Mesothelial cell of epicardium (in vitro differentiated cells): ENCODE data around the gene TFIP11. TPM values are rescaled to one million over a fixed set of nuclear protein-coding genes. Genes with fewer than 3 reads are reported as not detected.
A peak's percentile ranks its signal among the peaks of the same experiment; 100 is the strongest.

Experiments
- DNase-seq, 2 experiments: peaks; one replicate each; pipeline ENCODE4 v3.0.0; 2021; ENCODE audit warnings: low spot score in 2 of 2; ENCODE audit not compliant: unreplicated experiment in 2 of 2
- H3K27ac Mint-ChIP-seq: 2 replicates; pipeline ENCODE4 v1.8.0; 2021; ENCODE audit warnings: mixed read lengths
- H3K27me3 Mint-ChIP-seq: 2 replicates; pipeline ENCODE4 v1.8.0; 2021; ENCODE audit warnings: low read depth, mixed read lengths
- H3K36me3 Mint-ChIP-seq: 2 replicates; pipeline ENCODE4 v1.8.0; 2021; ENCODE audit warnings: mixed read lengths
- H3K4me1 Mint-ChIP-seq: 2 replicates; pipeline ENCODE4 v1.8.0; 2021; ENCODE audit warnings: mixed read lengths
- H3K4me3 Mint-ChIP-seq: 2 replicates; pipeline ENCODE4 v1.8.0; 2021; ENCODE audit warnings: mild to moderate bottlenecking, moderate library complexity, mixed read lengths
- H3K9me3 Mint-ChIP-seq: 2 replicates; pipeline ENCODE4 v1.8.0; 2021; ENCODE audit warnings: mixed read lengths
- total RNA-seq: library from RNA; stranded (reverse); gene quantifications from 3 replicates; pipeline ENCODE4 v1.2.1, GENCODE V29; 2021
- TF ChIP-seq, protein P1 (sequence below): fragments of 200-600 bp; sonication (generic); IDR thresholded peaks from one replicate; pipeline ENCODE4 v1.5.0; 2021; ENCODE audit warnings: antibody characterized with exemption; ENCODE audit not compliant: unreplicated experiment

The TFIP11 gene
- 36.4 to 39.3 TPM (median 37.9 TPM) in 3 replicates for total RNA-seq

DNA sequence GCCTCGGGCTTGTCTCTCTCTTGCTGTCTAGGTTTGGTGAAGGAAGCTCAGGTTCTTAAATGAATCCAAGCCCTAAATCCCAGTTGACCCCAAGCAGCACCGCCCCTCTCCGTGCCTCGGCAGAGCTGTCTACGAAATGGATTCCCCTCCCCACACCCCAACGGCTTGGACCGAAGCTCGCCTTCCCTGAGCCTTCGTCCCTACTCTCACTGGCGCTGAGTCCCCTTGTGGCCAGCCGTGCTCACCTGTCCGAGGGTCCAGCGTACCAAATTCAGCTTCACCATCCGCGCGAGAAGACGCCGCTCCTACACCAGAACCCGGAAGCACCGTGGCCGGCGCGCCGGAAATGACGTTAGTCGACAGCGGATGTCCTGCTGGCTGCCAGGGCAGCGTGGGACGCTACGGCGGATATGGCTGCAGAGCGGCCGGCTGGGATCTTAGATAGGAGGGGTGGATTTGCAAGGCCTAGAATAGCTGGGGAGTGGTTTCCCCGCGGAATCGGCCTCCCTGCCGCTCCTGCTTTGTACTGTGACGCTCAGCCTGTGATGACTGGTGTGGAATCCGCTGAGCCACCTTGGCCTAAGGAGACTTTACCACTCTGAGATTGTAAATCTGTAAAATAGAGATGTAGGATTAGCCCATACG, at the start of gene TFIP11:
Gene TFIP11 (minus strand): TSS at position 325 of the 645 bp plus-strand sequence. CDS start 2,201 bp downstream, outside the sequence.
- TF ChIP-seq, protein P1, sequence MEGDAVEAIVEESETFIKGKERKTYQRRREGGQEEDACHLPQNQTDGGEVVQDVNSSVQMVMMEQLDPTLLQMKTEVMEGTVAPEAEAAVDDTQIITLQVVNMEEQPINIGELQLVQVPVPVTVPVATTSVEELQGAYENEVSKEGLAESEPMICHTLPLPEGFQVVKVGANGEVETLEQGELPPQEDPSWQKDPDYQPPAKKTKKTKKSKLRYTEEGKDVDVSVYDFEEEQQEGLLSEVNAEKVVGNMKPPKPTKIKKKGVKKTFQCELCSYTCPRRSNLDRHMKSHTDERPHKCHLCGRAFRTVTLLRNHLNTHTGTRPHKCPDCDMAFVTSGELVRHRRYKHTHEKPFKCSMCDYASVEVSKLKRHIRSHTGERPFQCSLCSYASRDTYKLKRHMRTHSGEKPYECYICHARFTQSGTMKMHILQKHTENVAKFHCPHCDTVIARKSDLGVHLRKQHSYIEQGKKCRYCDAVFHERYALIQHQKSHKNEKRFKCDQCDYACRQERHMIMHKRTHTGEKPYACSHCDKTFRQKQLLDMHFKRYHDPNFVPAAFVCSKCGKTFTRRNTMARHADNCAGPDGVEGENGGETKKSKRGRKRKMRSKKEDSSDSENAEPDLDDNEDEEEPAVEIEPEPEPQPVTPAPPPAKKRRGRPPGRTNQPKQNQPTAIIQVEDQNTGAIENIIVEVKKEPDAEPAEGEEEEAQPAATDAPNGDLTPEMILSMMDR: no peak
- H3K4me1 Mint-ChIP-seq: peaks cover 35% of the 10 kb centered on the region
- peak within 1 kb of the TSS; percentile 99 for H3K27ac Mint-ChIP-seq
- H3K9me3 Mint-ChIP-seq: no peaks in the 10 kb centered on the region
- H3K27me3 Mint-ChIP-seq: no peaks in the 10 kb centered on the region
- peak within 1 kb of the TSS; percentile 100 for H3K4me3 Mint-ChIP-seq
- H3K36me3 Mint-ChIP-seq: peaks cover 10% of the 10 kb centered on the region
- peak; percentile 89 to 95 for DNase-seq

DNA sequence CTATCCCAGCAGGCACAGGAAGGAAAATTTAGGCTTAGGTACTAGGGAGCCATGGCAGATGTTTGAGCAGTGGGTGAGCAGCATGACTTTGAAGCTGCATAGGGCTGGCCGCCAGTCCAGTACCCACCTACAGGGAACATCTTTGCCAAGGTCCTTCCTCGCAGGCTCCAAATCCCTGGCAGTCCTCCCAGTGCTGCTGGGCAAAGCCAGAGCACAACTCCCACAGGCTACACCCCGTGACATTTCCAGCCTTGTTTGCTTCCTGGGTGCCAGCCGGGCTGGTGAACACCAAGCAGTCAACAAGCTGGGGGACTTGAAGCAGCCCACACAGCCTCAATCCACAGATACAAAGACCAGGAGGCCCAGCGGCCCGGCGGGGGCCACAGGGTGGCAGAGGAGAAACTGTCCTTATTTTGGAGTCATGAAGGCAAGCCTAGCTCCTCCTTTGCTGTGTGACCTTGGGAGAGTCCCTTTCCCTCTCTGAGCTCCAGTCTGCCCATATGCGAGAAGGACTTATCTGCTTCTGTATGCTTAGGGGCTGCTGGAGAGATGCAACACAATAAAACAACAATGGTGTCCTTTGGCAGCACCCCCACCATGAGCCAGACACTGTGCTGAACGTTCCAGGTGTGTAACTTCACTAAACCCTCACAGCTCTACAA, 49.6 kb upstream of the TFIP11 start:
- TF ChIP-seq, protein P1: no peak
- DNase-seq: no peak
- Mint-ChIP-seq H3K4me3 (no peak overlapping the region), H3K9me3 (no peaks in the 10 kb centered on the region), H3K36me3 (no peaks in the 10 kb centered on the region), H3K27ac (no peak overlapping the region), H3K4me1 (no peaks in the 10 kb centered on the region), H3K27me3 (no peaks in the 10 kb centered on the region)

DNA sequence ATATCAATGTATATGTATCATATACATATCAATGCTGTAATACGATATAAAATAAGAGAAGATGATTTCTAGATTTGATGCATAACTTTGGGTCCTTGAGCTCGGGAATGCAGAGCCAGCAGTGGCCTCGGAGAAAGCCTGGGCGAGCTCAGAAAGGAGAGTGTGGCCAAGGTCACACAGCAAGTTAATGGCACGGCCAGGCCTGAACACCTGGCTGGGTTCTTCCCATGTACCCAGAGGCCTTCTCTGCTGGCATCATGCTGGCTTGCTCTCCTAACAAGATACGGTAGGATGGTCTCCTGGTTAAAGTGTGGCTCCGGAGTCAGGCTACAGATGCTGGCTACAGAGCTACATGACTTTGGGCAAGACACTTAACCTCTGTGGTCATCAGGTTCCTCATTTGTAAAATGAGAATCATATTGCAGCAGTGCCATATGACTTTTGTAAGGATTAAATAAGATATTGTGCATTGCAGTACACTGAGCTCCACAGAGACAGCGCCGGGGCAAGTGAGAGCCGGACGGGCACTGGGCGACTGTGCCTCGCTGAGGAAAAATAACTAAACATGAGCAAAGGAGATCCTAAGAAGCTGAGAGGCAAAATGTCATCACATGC, 47.8 kb upstream of the TFIP11 start:
- Mint-ChIP-seq H3K9me3 (no peaks in the 10 kb centered on the region), H3K4me1 (no peaks in the 10 kb centered on the region), H3K36me3 (no peaks in the 10 kb centered on the region), H3K27ac (no peak overlapping the region), H3K27me3 (no peaks in the 10 kb centered on the region), H3K4me3 (no peak overlapping the region)
- DNase-seq: no peak
- TF ChIP-seq, protein P1: no peak

DNA sequence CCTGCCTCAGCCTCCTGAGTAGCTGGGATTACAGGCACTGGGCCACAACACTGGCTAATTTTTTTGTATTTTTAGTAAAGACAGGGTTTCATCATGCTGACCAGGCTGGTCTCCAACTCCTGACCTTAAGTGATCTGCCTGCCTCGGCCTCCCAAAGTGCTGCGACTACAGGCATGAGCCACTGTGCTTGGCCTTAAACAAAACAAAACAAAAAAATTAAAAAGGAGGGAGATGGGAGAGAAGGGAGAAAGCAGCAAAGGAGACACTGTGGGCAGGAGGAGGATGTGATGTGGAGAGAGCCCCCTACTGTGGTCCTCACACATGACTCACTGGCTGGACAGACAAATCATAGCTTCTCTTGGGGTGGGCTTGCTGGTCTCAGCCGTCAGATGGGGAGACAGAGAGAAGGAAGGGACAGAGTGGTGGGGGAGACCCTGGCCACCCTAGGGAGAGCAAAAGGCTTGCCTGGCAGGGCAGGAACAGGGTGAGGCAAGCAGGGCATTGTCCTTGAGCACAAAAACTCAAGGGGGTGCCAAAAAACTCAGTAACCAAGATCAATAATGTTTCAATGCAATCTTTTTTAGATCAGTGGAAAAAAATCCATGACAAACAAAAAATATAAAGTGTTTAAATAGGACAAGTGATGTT, 46.1 kb upstream of the TFIP11 start:
- no peak for DNase-seq
- no peaks in the 10 kb centered on the region for H3K36me3 Mint-ChIP-seq

DNA sequence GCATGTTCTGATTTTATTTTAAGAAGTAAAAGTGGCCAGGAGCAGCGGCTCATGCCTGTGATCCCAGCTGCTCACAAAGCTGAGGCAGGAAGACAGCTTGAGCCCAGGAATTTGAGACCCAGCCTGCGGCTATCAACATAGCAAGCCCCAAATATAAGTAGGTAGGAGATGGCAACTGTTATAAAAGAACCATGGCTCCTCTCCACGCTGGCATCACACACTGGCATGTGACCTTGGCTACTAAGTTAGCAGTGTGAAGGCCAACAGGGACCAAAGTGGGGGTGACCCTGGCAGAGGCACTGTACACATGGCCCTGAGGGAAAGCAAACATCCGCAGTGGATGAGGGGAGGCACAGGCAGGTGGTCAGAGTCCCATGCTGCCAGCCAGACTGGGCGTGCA, 44.6 kb upstream of the TFIP11 start:
- H3K4me3 Mint-ChIP-seq: no peak overlapping the region
- no peak for DNase-seq
- TF ChIP-seq, protein P1: no peak
- no peaks in the 10 kb centered on the region for H3K27me3 Mint-ChIP-seq
- H3K9me3 Mint-ChIP-seq: no peaks in the 10 kb centered on the region
- peak overlapping the region; percentile 12 for H3K27ac Mint-ChIP-seq
- no peaks in the 10 kb centered on the region for H3K36me3 Mint-ChIP-seq
- no peaks in the 10 kb centered on the region for H3K4me1 Mint-ChIP-seq

More for the DNA sequence above, 46.1 kb upstream of the TFIP11 start:
- H3K27ac Mint-ChIP-seq: no peak overlapping the region
- H3K9me3 Mint-ChIP-seq: no peaks in the 10 kb centered on the region
- H3K27me3 Mint-ChIP-seq: no peaks in the 10 kb centered on the region
- TF ChIP-seq, protein P1: no peak
- no peak overlapping the region for H3K4me3 Mint-ChIP-seq
- H3K4me1 Mint-ChIP-seq: no peaks in the 10 kb centered on the region
